ENCODE measurements around the gene AGRN. TPM values are rescaled to one million over a fixed set of nuclear protein-coding genes. Genes with fewer than 3 reads are reported as not detected.
"Not testable (repeated sequence)": the region's sequence is repeated elsewhere in the genome, so short reads cannot be mapped to it uniquely, and the experiment has no call there.

The AGRN gene
- total RNA-seq, 1 donor, result 7.9 TPM

DNA sequence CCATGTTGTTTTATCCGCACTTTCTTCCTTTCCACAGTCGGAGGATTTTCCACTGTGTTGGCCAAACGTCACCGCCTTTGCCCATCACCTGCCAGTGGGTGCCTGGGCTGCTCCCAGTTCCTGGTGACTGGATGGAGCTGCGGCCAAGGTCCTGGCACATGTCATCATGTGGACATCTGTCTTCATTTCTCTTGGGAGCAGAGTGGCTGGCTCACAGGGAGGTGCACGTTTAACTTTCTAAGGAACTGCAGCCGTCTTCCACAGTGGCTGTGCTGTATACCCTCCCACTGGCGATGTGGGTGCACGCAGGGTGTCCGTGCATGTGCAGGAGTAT is 73.7 kb downstream of the AGRN start:
- H3K4me3 ChIP-seq (ENCODE audit: low read depth, low read length), result no peak overlapping the region
- TF ChIP-seq, protein P1, sequence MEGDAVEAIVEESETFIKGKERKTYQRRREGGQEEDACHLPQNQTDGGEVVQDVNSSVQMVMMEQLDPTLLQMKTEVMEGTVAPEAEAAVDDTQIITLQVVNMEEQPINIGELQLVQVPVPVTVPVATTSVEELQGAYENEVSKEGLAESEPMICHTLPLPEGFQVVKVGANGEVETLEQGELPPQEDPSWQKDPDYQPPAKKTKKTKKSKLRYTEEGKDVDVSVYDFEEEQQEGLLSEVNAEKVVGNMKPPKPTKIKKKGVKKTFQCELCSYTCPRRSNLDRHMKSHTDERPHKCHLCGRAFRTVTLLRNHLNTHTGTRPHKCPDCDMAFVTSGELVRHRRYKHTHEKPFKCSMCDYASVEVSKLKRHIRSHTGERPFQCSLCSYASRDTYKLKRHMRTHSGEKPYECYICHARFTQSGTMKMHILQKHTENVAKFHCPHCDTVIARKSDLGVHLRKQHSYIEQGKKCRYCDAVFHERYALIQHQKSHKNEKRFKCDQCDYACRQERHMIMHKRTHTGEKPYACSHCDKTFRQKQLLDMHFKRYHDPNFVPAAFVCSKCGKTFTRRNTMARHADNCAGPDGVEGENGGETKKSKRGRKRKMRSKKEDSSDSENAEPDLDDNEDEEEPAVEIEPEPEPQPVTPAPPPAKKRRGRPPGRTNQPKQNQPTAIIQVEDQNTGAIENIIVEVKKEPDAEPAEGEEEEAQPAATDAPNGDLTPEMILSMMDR (IDR thresholded peaks at IDR 0.05; ENCODE audit: insufficient read depth, low read length), result no peak
- no peak for DNase-seq (ENCODE audit: low read depth)

DNA sequence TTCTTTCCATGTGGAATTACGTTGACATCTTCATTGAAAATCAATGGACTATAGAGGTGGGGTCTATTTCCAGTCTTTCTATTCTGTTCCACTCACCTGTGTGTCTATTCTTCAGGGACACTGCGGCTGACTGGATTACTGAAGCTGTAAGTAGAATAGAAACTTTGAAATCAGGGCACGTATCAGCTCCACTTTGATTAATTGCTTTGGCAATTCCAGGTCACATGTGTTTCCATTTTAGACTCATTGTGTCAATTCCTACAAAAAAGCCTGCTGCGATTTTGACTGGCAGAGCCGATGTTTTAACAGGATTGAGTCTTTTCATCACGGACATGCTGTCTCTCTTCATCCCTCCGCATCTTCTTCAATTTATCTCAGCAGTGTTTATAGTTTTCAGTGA is 75.1 kb downstream of the AGRN start:
- no peak for DNase-seq (ENCODE audit: low read depth)
- TF ChIP-seq, protein P1 (IDR thresholded peaks at IDR 0.05; ENCODE audit: insufficient read depth, low read length), result no peak
- H3K4me3 ChIP-seq (ENCODE audit: low read depth, low read length), result no peak overlapping the region

DNA sequence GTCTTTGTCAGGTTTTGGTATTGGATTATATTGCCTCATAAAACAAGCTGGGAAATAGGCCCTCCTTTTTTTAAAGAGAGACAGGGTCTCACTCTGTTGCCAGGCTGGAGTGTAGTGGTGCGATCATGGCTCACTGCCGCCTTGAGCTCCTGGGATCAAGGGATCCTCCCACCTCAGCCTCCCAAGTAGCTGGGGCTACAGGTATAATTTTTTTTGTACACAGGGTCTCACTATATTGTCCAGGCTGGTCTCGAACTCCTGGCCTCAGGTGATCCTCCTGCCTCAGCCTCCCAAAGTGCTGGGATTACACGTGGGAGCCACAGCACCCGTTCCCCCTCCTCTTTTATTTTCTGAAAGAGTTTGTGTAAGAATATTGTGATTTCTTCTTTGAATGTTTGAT is 76.2 kb downstream of the AGRN start:
- not testable (repeated sequence) for DNase-seq (ENCODE audit: low read depth); H3K4me3 ChIP-seq (ENCODE audit: low read depth, low read length)

DNA sequence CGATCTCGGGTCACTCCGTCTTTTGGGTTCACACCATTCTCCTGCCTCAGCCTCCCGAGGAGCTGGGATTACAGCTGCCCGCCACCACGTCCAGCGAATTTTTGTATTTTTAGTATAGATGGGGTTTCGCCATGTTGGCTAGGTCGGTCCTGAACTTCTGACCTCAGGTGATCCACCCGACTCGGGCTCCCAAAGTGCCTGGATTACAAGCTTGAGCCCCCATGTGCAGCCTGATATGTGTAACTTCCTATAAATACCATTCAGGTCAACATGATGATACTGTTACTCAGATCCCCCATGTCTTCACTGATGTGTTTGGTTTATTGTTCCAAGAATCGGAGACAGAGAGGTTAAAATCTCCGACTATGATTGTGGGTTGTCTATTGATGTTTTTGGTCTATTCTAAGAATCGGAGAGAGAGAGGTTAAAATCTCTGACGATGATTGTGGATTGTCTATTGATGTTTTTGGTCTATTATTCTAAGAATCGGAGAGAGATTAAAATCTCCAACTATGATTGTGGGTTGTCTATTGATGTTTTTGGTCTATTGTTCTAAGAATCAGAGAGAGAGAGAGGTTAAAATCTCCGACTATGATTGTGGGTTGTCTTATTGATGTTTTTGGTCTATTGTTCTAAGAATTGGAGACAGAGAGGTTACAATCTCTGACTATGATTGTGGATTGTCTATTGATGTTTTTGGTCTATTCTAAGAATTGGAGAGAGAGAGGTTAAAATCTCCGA is 78.9 kb downstream of the AGRN start:
- TF ChIP-seq, protein P1 (IDR thresholded peaks at IDR 0.05; ENCODE audit: insufficient read depth, low read length), result no peak
- no peak overlapping the region for H3K4me3 ChIP-seq (ENCODE audit: low read depth, low read length)
- DNase-seq (ENCODE audit: low read depth), result no peak

DNA sequence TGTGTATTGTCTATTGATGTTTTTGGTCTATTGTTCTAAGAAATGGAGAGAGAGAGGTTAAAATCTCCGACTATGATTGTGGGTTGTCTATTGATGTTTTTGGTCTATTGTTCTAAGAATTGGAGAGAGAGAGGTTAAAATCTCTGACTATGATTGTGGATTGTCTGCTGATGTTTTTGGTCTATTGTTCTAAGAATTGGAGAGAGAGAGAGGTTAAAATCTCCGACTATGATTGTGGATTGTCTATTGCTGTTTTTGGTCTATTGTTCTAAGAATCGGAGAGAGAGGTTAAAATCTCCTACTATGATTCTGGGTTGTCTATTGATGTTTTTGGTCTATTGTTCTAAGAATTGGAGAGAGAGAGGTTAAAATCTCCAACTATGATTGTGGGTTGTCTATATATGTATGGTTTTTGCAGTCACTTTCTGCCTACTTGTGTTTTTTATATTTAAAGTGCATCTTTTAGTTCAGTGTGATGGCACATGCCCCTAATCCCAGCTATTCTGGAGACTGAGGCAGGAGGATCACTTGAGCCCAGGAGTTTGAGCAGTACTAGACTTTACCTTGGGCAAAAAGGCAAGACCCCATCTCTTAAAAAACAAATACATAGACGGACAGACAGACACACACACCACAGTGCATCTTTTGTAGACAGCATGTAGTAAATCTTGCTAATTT is 79.7 kb downstream of the AGRN start:
- TF ChIP-seq, protein P1 (IDR thresholded peaks at IDR 0.05; ENCODE audit: insufficient read depth, low read length), result no peak

DNA sequence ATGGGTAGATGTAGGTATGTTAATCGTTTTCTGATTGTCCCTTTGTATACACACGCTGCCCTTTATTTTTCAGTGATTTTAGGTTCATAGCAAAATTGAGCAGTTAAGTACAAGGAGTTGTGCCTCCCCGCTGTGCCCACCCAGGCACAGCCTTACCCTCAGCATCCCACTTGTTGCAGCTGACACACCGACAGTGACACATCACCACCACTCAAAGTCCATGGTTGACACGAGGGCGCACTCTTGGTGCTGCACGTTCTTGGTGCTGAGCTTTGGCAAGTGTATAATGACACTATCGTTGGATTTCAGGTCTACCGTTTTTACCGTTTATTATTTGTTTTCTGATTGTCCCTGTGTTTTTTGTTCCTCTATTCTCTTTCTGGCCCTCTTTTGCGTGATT is 80.4 kb downstream of the AGRN start:
- DNase-seq (ENCODE audit: low read depth), result no peak
- TF ChIP-seq, protein P1 (IDR thresholded peaks at IDR 0.05; ENCODE audit: insufficient read depth, low read length), result no peak
- no peak overlapping the region for H3K4me3 ChIP-seq (ENCODE audit: low read depth, low read length)

More for the DNA sequence above, 79.7 kb downstream of the AGRN start:
- no peak for DNase-seq (ENCODE audit: low read depth)
- H3K4me3 ChIP-seq (ENCODE audit: low read depth, low read length), result no peak overlapping the region

DNA sequence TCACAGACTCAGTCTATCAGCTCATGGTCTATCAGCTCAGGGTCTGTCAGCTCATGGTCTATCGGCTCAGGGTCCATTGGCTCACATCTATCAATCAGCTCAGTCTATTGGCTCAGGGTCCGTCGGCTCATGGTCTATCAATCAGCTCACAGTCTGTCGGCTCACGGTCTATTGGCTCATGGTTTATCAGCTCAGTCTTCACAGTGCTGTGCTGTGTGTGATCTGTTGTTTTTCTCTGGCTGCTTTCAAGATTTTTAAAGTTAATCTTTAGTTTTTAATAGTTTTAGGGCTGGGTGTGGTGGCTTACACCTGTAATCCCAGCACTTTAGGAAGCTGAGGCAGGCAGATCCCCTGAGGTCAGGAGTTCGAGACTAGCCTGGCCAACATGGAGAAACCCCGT is 81.6 kb downstream of the AGRN start:
- H3K4me3 ChIP-seq (ENCODE audit: low read depth, low read length), result no peak overlapping the region
- DNase-seq (ENCODE audit: low read depth), result no peak
- TF ChIP-seq, protein P1 (IDR thresholded peaks at IDR 0.05; ENCODE audit: insufficient read depth, low read length), result no peak

DNA sequence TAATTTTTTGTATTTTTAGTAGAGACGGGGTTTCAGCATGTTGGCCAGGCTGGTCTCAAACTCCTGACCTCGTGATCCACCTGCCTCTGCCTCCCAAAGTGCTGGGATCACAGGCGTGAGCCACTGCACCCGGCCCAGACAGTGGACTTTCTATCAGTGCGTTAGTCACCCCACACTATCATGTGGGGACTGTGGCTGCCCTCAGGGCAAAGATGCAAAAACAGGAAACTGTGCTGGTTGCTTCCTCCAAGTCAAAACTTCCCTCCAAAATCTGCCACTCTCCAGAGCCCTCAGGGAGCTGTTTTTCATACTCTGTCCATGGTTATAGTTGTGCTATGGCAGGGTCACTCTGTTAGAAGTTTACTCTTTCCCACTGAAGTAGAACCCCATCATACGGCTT is 84.2 kb downstream of the AGRN start:
- not testable (repeated sequence) for DNase-seq (ENCODE audit: low read depth); H3K4me3 ChIP-seq (ENCODE audit: low read depth, low read length)

Data from fibroblast of the aortic adventitia (primary cell).